Measurements from ENCODE around the gene CLDN19. TPM values are rescaled to one million over a fixed set of nuclear protein-coding genes. Genes with fewer than 3 reads are reported as not detected.

The CLDN19 gene
- total and polyA plus RNA-seq, 9 of the 15 experiments (the other 6 are each of a cell fraction or from before 2014, with no cell fraction given): not detected

DNA sequence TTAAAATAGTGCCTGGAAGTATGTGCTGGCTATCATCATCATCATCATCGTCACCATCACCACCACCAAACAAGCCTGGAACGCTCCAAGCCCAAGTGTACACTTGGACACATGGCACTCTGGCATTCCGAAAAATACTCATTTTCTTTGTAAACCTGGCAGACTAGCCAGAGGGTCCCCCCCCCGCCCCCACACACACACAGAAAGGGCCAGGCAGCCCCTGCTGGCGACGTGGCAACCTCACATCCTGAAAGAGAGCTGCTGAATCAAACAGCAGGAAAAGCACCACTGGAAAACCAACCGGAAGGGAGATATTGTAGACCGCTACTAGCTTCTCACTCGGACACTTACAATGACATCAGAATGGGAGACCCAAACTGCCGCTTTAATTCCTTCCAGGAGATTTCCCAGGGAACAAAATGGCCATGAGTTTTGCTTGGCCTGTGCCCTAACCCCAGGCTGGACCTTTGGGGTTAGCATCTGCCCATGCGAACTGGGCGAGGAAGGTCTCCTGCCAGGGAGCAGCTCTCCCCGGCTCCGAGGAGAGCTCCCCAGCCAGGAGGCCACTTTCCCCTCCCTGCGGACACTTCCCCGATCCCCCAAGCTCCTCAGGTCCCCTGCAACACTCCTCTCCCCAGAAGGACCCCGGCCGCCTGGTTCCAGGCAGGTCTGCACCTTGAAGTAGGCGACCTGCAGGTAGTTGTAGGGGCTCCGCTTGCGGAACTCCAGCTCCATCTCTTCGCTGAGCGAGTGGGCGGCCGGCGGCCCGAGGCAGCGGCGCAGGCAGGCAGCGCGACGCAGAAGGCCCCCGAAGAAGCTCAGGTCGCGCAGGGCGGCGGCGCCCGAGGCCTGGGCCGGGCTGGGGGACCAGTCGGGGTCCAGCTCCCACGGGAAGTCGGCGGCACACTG lies 26.1 kb upstream of the CLDN19 start (continued):
- TF ChIP-seq, protein P1, sequence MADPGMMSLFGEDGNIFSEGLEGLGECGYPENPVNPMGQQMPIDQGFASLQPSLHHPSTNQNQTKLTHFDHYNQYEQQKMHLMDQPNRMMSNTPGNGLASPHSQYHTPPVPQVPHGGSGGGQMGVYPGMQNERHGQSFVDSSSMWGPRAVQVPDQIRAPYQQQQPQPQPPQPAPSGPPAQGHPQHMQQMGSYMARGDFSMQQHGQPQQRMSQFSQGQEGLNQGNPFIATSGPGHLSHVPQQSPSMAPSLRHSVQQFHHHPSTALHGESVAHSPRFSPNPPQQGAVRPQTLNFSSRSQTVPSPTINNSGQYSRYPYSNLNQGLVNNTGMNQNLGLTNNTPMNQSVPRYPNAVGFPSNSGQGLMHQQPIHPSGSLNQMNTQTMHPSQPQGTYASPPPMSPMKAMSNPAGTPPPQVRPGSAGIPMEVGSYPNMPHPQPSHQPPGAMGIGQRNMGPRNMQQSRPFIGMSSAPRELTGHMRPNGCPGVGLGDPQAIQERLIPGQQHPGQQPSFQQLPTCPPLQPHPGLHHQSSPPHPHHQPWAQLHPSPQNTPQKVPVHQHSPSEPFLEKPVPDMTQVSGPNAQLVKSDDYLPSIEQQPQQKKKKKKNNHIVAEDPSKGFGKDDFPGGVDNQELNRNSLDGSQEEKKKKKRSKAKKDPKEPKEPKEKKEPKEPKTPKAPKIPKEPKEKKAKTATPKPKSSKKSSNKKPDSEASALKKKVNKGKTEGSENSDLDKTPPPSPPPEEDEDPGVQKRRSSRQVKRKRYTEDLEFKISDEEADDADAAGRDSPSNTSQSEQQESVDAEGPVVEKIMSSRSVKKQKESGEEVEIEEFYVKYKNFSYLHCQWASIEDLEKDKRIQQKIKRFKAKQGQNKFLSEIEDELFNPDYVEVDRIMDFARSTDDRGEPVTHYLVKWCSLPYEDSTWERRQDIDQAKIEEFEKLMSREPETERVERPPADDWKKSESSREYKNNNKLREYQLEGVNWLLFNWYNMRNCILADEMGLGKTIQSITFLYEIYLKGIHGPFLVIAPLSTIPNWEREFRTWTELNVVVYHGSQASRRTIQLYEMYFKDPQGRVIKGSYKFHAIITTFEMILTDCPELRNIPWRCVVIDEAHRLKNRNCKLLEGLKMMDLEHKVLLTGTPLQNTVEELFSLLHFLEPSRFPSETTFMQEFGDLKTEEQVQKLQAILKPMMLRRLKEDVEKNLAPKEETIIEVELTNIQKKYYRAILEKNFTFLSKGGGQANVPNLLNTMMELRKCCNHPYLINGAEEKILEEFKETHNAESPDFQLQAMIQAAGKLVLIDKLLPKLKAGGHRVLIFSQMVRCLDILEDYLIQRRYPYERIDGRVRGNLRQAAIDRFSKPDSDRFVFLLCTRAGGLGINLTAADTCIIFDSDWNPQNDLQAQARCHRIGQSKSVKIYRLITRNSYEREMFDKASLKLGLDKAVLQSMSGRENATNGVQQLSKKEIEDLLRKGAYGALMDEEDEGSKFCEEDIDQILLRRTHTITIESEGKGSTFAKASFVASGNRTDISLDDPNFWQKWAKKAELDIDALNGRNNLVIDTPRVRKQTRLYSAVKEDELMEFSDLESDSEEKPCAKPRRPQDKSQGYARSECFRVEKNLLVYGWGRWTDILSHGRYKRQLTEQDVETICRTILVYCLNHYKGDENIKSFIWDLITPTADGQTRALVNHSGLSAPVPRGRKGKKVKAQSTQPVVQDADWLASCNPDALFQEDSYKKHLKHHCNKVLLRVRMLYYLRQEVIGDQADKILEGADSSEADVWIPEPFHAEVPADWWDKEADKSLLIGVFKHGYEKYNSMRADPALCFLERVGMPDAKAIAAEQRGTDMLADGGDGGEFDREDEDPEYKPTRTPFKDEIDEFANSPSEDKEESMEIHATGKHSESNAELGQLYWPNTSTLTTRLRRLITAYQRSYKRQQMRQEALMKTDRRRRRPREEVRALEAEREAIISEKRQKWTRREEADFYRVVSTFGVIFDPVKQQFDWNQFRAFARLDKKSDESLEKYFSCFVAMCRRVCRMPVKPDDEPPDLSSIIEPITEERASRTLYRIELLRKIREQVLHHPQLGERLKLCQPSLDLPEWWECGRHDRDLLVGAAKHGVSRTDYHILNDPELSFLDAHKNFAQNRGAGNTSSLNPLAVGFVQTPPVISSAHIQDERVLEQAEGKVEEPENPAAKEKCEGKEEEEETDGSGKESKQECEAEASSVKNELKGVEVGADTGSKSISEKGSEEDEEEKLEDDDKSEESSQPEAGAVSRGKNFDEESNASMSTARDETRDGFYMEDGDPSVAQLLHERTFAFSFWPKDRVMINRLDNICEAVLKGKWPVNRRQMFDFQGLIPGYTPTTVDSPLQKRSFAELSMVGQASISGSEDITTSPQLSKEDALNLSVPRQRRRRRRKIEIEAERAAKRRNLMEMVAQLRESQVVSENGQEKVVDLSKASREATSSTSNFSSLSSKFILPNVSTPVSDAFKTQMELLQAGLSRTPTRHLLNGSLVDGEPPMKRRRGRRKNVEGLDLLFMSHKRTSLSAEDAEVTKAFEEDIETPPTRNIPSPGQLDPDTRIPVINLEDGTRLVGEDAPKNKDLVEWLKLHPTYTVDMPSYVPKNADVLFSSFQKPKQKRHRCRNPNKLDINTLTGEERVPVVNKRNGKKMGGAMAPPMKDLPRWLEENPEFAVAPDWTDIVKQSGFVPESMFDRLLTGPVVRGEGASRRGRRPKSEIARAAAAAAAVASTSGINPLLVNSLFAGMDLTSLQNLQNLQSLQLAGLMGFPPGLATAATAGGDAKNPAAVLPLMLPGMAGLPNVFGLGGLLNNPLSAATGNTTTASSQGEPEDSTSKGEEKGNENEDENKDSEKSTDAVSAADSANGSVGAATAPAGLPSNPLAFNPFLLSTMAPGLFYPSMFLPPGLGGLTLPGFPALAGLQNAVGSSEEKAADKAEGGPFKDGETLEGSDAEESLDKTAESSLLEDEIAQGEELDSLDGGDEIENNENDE (IDR thresholded peaks at IDR 0.05; ENCODE audit: low read depth, low read length): no peak
- no peak for TF ChIP-seq CCNT2 (IDR thresholded peaks at IDR 0.05; ENCODE audit: borderline replicate concordance, extremely low read depth, insufficient read length, low read depth, low read length)
- no peak for TF ChIP-seq ZSCAN32 (CRISPR knock-in tag; IDR thresholded peaks at IDR 0.05)
- no peak for TF ChIP-seq SMAD3 (CRISPR knock-in tag; conservative IDR thresholded peaks at IDR 0.05)
- no peak for TF ChIP-seq CC2D1A (IDR thresholded peaks at IDR 0.05)
- TF ChIP-seq, protein P2, sequence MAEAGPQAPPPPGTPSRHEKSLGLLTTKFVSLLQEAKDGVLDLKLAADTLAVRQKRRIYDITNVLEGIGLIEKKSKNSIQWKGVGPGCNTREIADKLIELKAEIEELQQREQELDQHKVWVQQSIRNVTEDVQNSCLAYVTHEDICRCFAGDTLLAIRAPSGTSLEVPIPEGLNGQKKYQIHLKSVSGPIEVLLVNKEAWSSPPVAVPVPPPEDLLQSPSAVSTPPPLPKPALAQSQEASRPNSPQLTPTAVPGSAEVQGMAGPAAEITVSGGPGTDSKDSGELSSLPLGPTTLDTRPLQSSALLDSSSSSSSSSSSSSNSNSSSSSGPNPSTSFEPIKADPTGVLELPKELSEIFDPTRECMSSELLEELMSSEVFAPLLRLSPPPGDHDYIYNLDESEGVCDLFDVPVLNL (CRISPR knock-in tag; IDR thresholded peaks at IDR 0.05; ENCODE audit: low read depth): no peak
- no peak for TF ChIP-seq SIN3B (IDR thresholded peaks at IDR 0.05; ENCODE audit: low read depth)
- TF ChIP-seq, protein P3, sequence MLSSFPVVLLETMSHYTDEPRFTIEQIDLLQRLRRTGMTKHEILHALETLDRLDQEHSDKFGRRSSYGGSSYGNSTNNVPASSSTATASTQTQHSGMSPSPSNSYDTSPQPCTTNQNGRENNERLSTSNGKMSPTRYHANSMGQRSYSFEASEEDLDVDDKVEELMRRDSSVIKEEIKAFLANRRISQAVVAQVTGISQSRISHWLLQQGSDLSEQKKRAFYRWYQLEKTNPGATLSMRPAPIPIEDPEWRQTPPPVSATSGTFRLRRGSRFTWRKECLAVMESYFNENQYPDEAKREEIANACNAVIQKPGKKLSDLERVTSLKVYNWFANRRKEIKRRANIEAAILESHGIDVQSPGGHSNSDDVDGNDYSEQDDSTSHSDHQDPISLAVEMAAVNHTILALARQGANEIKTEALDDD (IDR thresholded peaks at IDR 0.05): no peak
- TF ChIP-seq ZNF766 (CRISPR knock-in tag; conservative IDR thresholded peaks at IDR 0.05): no peak
- no peak for TF ChIP-seq ZNF830 (CRISPR knock-in tag; IDR thresholded peaks at IDR 0.05)
- no peak for TF ChIP-seq ZBTB1 (CRISPR knock-in tag; IDR thresholded peaks at IDR 0.05; ENCODE audit: borderline replicate concordance, low read depth)
- TF ChIP-seq ZFPM2 (CRISPR knock-in tag; IDR thresholded peaks at IDR 0.05): no peak
- no peak for TF ChIP-seq KLF6 (CRISPR knock-in tag; IDR thresholded peaks at IDR 0.05; ENCODE audit: borderline replicate concordance)
- TF ChIP-seq GATAD2B (IDR thresholded peaks at IDR 0.05; ENCODE audit: borderline replicate concordance): no peak
